Stimulated activated CD4-positive, alpha-beta T cell treated with anti-CD3 and anti-CD28 coated beads, Interleukin-15, amount 100 ng/mL, for 1 hour (primary cell): Measurements from ENCODE around the gene ZNHIT2.

ENCODE experiments used
- DNase-seq, 2 donors: peaks; one replicate each; pipeline ENCODE4 v3.0.0-alpha.2; 2020; ENCODE audit warnings: low read depth in 1 of 2, low spot score in 1 of 2

ZNHIT2 gene

GRCh38 chr11:65104628-65105027, 12.9 kb downstream of the ZNHIT2 start:
- DNase-seq = no peak

- DNase-seq = no peak
These were observed 14.0 kb downstream of the ZNHIT2 start for GRCh38 chr11:65103476-65103875.

GRCh38 chr11:65102142-65103095, 15.1 kb downstream of the ZNHIT2 start:
- DNase-seq = no peak

- no peak for DNase-seq
These were observed 16.7 kb downstream of the ZNHIT2 start for GRCh38 chr11:65100674-65101350.

GRCh38 chr11:65096926-65097325, 20.6 kb downstream of the ZNHIT2 start:
- DNase-seq = no peak

GRCh38 chr11:65095974-65096806, 21.3 kb downstream of the ZNHIT2 start, which contains the start of gene VPS51:
VPS51 (plus strand) TSS chr11:65096214; CDS start chr11:65096251, 37 bp downstream.
- peak; percentile 70 to 71 for DNase-seq

- no peak for DNase-seq
These were observed 22.1 kb downstream of the ZNHIT2 start for GRCh38 chr11:65095427-65095826.

- no peak for DNase-seq
These were observed 26.9 kb downstream of the ZNHIT2 start for GRCh38 chr11:65090628-65091027.

- no peak for DNase-seq
These were observed 27.9 kb downstream of the ZNHIT2 start for GRCh38 chr11:65089621-65090020.

- DNase-seq = no peak
These were observed 29.7 kb downstream of the ZNHIT2 start for GRCh38 chr11:65087827-65088226.

- DNase-seq = no peak
These were observed 30.3 kb downstream of the ZNHIT2 start for GRCh38 chr11:65087216-65087615.

GRCh38 chr11:65086809-65087208, 30.7 kb downstream of the ZNHIT2 start:
- DNase-seq = no peak

- DNase-seq = no peak
These were observed 32.1 kb downstream of the ZNHIT2 start for GRCh38 chr11:65085446-65085845.

GRCh38 chr11:65084598-65085375, 32.7 kb downstream of the ZNHIT2 start:
- DNase-seq = no peak

GRCh38 chr11:65083834-65084597, 33.5 kb downstream of the ZNHIT2 start, which contains the start of the genes CDCA5 and ZFPL1:
CDCA5 (minus strand) TSS chr11:65084040; CDS start chr11:65083978, 62 bp downstream.
ZFPL1 (plus strand) TSS chr11:65084222; CDS start chr11:65084699, 477 bp downstream.
- DNase-seq = peak; percentile 89 to 93

GRCh38 chr11:65083134-65083833, 34.2 kb downstream of the ZNHIT2 start:
- no peak for DNase-seq

GRCh38 chr11:65078786-65079342, 38.6 kb downstream of the ZNHIT2 start:
- no peak for DNase-seq

- DNase-seq = peak; percentile 54 to 59
These were observed 39.4 kb downstream of the ZNHIT2 start for GRCh38 chr11:65078151-65078550.

- no peak for DNase-seq
These were observed 40.0 kb downstream of the ZNHIT2 start for GRCh38 chr11:65077451-65077850.
